Adrenal gland (tissue), 5 donors: Measurements from ENCODE around the gene SEZ6L2.

Experiments
- CTCF ChIP-seq, 6 experiments: fragments of 450-650 bp in 4 of 6; fragments of 200-600 bp in 2 of 6; sonication (generic) in 1 of 6; IDR thresholded peaks; 1 replicate in 5 of 6; 2 replicates in 1 of 6; pipeline versions ENCODE4 v1.5.1 to v1.8.0; 2016 to 2021; ENCODE audit warnings: antibody characterized with exemption in 6 of 6, mild to moderate bottlenecking in 2 of 6, moderate library complexity in 1 of 6
- POLR2A ChIP-seq, 2 donors: fragments of 450-650 bp; IDR thresholded peaks; one replicate each; pipeline ENCODE4 v1.6.1; 2017; ENCODE audit warnings: antibody characterized with exemption in 2 of 2, mild to moderate bottlenecking in 2 of 2, moderate library complexity in 1 of 2
- donor health status: DM: no; HTN: no; CAD: no.

GRCh38 chr16:29841631-29842030 lies 57.7 kb downstream of the SEZ6L2 start:
- TF ChIP-seq CTCF (IDR thresholded peaks at IDR 0.05): no peak
- TF ChIP-seq POLR2A (IDR thresholded peaks at IDR 0.05): no peak
